DOHH2 (cell line): ENCODE data around the gene EPHA8.

Experiments
- H3F3A ChIP-seq: fragments of 200-600 bp; sonication (generic), shearing (Covaris generic); 2 replicates; pipeline ENCODE4 v1.6.0; 2016; ENCODE audit warnings: antibody characterized with exemption, mild to moderate bottlenecking; ENCODE audit not compliant: control insufficient read depth, insufficient read depth
- H3K27ac ChIP-seq: fragments of 200-600 bp; sonication (generic); 2 replicates; pipeline ENCODE4 v1.5.1; 2014; ENCODE audit warnings: low read depth, mild to moderate bottlenecking, low read length, moderate library complexity
- H3K27me3 ChIP-seq: fragments of 200-600 bp; sonication (generic); 2 replicates; pipeline ENCODE4 v1.6.1; 2014; ENCODE audit warnings: mild to moderate bottlenecking, low read length, mixed read lengths; ENCODE audit not compliant: control insufficient read depth
- H3K36me3 ChIP-seq: fragments of 200-600 bp; sonication (generic); 2 replicates; pipeline ENCODE4 v1.6.1; 2014; ENCODE audit warnings: mild to moderate bottlenecking, low read length, moderate library complexity, mixed read lengths; ENCODE audit not compliant: control insufficient read depth
- H3K4me1 ChIP-seq: fragments of 200-600 bp; sonication (generic); 2 replicates; pipeline ENCODE4 v1.6.1; 2014; ENCODE audit warnings: mild to moderate bottlenecking, low read length, mixed read lengths; ENCODE audit not compliant: control insufficient read depth
- H3K4me2 ChIP-seq: fragments of 200-600 bp; sonication (generic); 2 replicates; pipeline ENCODE4 v1.6.0; 2014; ENCODE audit warnings: mild to moderate bottlenecking, low read length, moderate library complexity
- H3K4me3 ChIP-seq: fragments of 200-600 bp; sonication (generic); 2 replicates; pipeline ENCODE4 v1.5.1; 2014; ENCODE audit warnings: mild to moderate bottlenecking, low read length, mixed read lengths
- H3K79me2 ChIP-seq: fragments of 200-600 bp; sonication (generic); 2 replicates; pipeline ENCODE4 v1.6.1; 2014; ENCODE audit warnings: mild to moderate bottlenecking, low read length, mixed read lengths; ENCODE audit not compliant: control insufficient read depth
- H3K9me2 ChIP-seq: fragments of 200-600 bp; sonication (generic); replicated peaks from 2 replicates; pipeline ENCODE4 v1.6.1; 2014; ENCODE audit warnings: mild to moderate bottlenecking, low read length, mixed read lengths; ENCODE audit not compliant: control insufficient read depth
- H3K9me3 ChIP-seq: fragments of 200-600 bp; sonication (generic); 2 replicates; pipeline ENCODE4 v1.6.1; 2014; ENCODE audit warnings: antibody characterized with exemption, low read length, mixed read lengths; ENCODE audit not compliant: control insufficient read depth, insufficient read depth
- H4K20me1 ChIP-seq: fragments of 200-600 bp; sonication (generic); 2 replicates; pipeline ENCODE4 v1.6.0; 2014; ENCODE audit warnings: low read depth, mild to moderate bottlenecking, antibody characterized with exemption, low read length, moderate library complexity; ENCODE audit not compliant: control insufficient read depth, insufficient read depth
- EZH2phosphoT487 ChIP-seq: fragments of 200-600 bp; sonication (generic); IDR thresholded peaks from 2 replicates; pipeline ENCODE4 v1.6.1; 2017; ENCODE audit warnings: borderline replicate concordance, mild to moderate bottlenecking, antibody characterized with exemption, low read length, moderate library complexity, mixed read lengths
- TF ChIP-seq, protein P1 (sequence below): fragments of 200-600 bp; sonication (generic); IDR thresholded peaks from one replicate; pipeline ENCODE4 v1.5.1; 2014; ENCODE audit warnings: antibody characterized with exemption, mild to moderate bottlenecking, low read depth, low read length; ENCODE audit not compliant: poor library complexity, severe bottlenecking

Gene EPHA8

DNA sequence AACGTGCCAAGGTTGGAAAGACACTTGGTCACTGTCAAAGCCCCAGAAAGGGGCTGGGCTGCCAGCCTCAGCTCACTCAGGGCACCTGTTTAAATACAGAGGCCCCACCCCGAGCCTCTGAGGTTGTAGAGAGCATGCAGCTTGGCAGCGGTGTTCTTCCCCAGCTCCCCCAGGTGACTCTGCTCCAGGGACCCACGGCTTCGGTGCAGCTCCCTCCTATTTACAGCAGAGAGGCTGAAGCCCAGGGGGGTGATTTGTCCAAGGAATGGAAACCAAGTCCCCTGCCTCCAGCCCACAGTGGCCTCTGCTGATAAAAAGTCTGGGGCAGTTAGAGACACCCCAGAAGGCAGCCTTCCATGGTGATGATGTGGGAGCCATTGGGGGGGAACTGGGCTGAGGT is 64.0 kb downstream of the EPHA8 start:
- H3K27ac ChIP-seq, result no peak overlapping the region
- no peaks in the 10 kb centered on the region for H3K4me1 ChIP-seq
- H3K36me3 ChIP-seq, result no peaks in the 10 kb centered on the region
- H3K4me2 ChIP-seq, result no peak overlapping the region
- no peaks in the 10 kb centered on the region for H3K27me3 ChIP-seq
- no peaks in the 10 kb centered on the region for H3K9me3 ChIP-seq
- TF ChIP-seq, protein P1, sequence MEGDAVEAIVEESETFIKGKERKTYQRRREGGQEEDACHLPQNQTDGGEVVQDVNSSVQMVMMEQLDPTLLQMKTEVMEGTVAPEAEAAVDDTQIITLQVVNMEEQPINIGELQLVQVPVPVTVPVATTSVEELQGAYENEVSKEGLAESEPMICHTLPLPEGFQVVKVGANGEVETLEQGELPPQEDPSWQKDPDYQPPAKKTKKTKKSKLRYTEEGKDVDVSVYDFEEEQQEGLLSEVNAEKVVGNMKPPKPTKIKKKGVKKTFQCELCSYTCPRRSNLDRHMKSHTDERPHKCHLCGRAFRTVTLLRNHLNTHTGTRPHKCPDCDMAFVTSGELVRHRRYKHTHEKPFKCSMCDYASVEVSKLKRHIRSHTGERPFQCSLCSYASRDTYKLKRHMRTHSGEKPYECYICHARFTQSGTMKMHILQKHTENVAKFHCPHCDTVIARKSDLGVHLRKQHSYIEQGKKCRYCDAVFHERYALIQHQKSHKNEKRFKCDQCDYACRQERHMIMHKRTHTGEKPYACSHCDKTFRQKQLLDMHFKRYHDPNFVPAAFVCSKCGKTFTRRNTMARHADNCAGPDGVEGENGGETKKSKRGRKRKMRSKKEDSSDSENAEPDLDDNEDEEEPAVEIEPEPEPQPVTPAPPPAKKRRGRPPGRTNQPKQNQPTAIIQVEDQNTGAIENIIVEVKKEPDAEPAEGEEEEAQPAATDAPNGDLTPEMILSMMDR, result no peak
- no peak for TF ChIP-seq EZH2phosphoT487
- H4K20me1 ChIP-seq, result no peaks in the 10 kb centered on the region
- H3K4me3 ChIP-seq, result no peak overlapping the region
- no peaks in the 10 kb centered on the region for H3K79me2 ChIP-seq
- H3F3A ChIP-seq, result no peaks in the 10 kb centered on the region
- H3K9me2 ChIP-seq, result no peaks in the 10 kb centered on the region

GRCh38 chr1:22628698-22629444 is 65.6 kb downstream of the EPHA8 start:
- H3F3A ChIP-seq, result no peaks in the 10 kb centered on the region
- no peaks in the 10 kb centered on the region for H4K20me1 ChIP-seq
- no peaks in the 10 kb centered on the region for H3K36me3 ChIP-seq
- no peaks in the 10 kb centered on the region for H3K27me3 ChIP-seq
- H3K4me1 ChIP-seq, result no peaks in the 10 kb centered on the region
- no peaks in the 10 kb centered on the region for H3K9me2 ChIP-seq
- H3K4me3 ChIP-seq, result no peak overlapping the region
- H3K79me2 ChIP-seq, result no peaks in the 10 kb centered on the region
- H3K4me2 ChIP-seq, result no peak overlapping the region
- no peaks in the 10 kb centered on the region for H3K9me3 ChIP-seq
- H3K27ac ChIP-seq, result no peak overlapping the region
- TF ChIP-seq EZH2phosphoT487, result no peak
- TF ChIP-seq, protein P1, result no peak

- H3K4me2 ChIP-seq, result no peak overlapping the region
These were observed 66.6 kb downstream of the EPHA8 start for GRCh38 chr1:22629886-22630285.

More at GRCh38 chr1:22629886-22630285, 66.6 kb downstream of the EPHA8 start:
- Histone ChIP-seq H3F3A (no peaks in the 10 kb centered on the region), H3K36me3 (no peaks in the 10 kb centered on the region), H3K9me2 (no peaks in the 10 kb centered on the region), H3K79me2 (no peaks in the 10 kb centered on the region), H3K27ac (no peak overlapping the region), H3K27me3 (no peaks in the 10 kb centered on the region), H4K20me1 (no peaks in the 10 kb centered on the region), H3K4me1 (no peaks in the 10 kb centered on the region), H3K9me3 (no peaks in the 10 kb centered on the region), H3K4me3 (no peak overlapping the region)
- no peak for TF ChIP-seq EZH2phosphoT487
- TF ChIP-seq, protein P1, result no peak
